ENCODE results near the gene ST3GAL6.

The ST3GAL6 gene

GRCh38 chr3:98784666-98785600 is 21.8 kb downstream of the ST3GAL6 start:
- no peak for TF ChIP-seq CTCF (IDR thresholded peaks at IDR 0.05; ENCODE audit: poor library complexity, severe bottlenecking)
- no peaks in the 10 kb centered on the region for H3K36me3 ChIP-seq (ENCODE audit: low read depth)
- peak overlapping the region; percentile 49 for H3K27ac ChIP-seq (ENCODE audit: poor library complexity, severe bottlenecking)
- no peak for DNase-seq (ENCODE audit: low spot score)
- peaks cover 13% of the 10 kb centered on the region for H3K4me1 ChIP-seq (ENCODE audit: insufficient read depth, poor library complexity, severe bottlenecking)
- peak; percentile 92 for ATAC-seq (ENCODE audit: low read depth)
- H3K27me3 ChIP-seq (ENCODE audit: insufficient read depth, poor library complexity, severe bottlenecking), result no peaks in the 10 kb centered on the region
- H3K9me3 ChIP-seq (ENCODE audit: severe bottlenecking), result no peaks in the 10 kb centered on the region
- no peak overlapping the region for H3K4me3 ChIP-seq (ENCODE audit: severe bottlenecking)

DNA sequence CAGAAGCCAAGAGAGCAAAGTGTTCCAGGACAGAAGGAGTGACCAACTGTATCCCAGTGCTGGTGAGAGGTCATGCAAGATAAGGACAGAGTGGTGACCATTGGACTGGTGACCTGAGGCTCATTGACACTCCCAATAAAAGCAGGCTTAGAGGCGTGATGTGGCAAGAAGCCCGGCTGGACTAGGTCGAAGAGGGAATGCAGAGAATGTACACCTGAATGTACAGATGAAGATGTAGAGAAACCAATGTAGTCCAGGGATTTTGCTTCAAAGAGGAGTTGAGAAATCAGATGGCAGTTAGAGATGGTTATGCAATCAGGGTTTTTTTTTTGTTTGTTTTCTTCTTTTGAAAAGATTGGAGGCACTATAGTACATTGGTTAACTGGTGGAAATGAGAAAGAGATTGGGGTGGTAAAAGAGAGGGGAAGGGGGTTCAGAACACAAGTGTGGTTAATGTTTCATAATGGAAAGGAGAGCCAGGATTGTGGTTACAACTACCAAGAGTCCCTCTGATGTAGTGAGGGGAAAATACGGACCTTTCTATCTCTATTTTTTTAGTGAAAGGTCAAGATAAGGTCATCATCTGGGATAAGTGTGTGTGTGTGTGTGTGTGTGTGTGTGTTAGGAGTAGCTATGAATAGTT is 23.3 kb downstream of the ST3GAL6 start:
- no peak overlapping the region for H3K4me3 ChIP-seq (ENCODE audit: severe bottlenecking)
- H3K36me3 ChIP-seq (ENCODE audit: low read depth), result no peaks in the 10 kb centered on the region
- peaks cover 13% of the 10 kb centered on the region for H3K4me1 ChIP-seq (ENCODE audit: insufficient read depth, poor library complexity, severe bottlenecking)
- no peak for TF ChIP-seq CTCF (IDR thresholded peaks at IDR 0.05; ENCODE audit: poor library complexity, severe bottlenecking)
- no peaks in the 10 kb centered on the region for H3K9me3 ChIP-seq (ENCODE audit: severe bottlenecking)
- ATAC-seq (ENCODE audit: low read depth), result no peak
- H3K27ac ChIP-seq (ENCODE audit: poor library complexity, severe bottlenecking), result no peak overlapping the region
- H3K27me3 ChIP-seq (ENCODE audit: insufficient read depth, poor library complexity, severe bottlenecking), result no peaks in the 10 kb centered on the region
- DNase-seq (ENCODE audit: low spot score), result no peak

GRCh38 chr3:98787181-98787580 is 24.0 kb downstream of the ST3GAL6 start:
- Histone ChIP-seq H3K4me1 (ENCODE audit: insufficient read depth, poor library complexity, severe bottlenecking) (peaks cover 13% of the 10 kb centered on the region), H3K9me3 (ENCODE audit: severe bottlenecking) (no peaks in the 10 kb centered on the region), H3K27ac (ENCODE audit: poor library complexity, severe bottlenecking) (no peak overlapping the region), H3K36me3 (ENCODE audit: low read depth) (no peaks in the 10 kb centered on the region), H3K4me3 (ENCODE audit: severe bottlenecking) (no peak overlapping the region), H3K27me3 (ENCODE audit: insufficient read depth, poor library complexity, severe bottlenecking) (no peaks in the 10 kb centered on the region)
- ATAC-seq (ENCODE audit: low read depth), result no peak
- no peak for TF ChIP-seq CTCF (IDR thresholded peaks at IDR 0.05; ENCODE audit: poor library complexity, severe bottlenecking)
- DNase-seq (ENCODE audit: low spot score), result no peak

GRCh38 chr3:98788651-98789050 is 25.5 kb downstream of the ST3GAL6 start:
- Histone ChIP-seq H3K9me3 (ENCODE audit: severe bottlenecking) (no peaks in the 10 kb centered on the region), H3K27ac (ENCODE audit: poor library complexity, severe bottlenecking) (no peak overlapping the region), H3K27me3 (ENCODE audit: insufficient read depth, poor library complexity, severe bottlenecking) (no peaks in the 10 kb centered on the region), H3K4me1 (ENCODE audit: insufficient read depth, poor library complexity, severe bottlenecking) (peaks cover 13% of the 10 kb centered on the region), H3K36me3 (ENCODE audit: low read depth) (no peaks in the 10 kb centered on the region), H3K4me3 (ENCODE audit: severe bottlenecking) (no peak overlapping the region)
- no peak for TF ChIP-seq CTCF (IDR thresholded peaks at IDR 0.05; ENCODE audit: poor library complexity, severe bottlenecking)
- DNase-seq (ENCODE audit: low spot score) (no peak), ATAC-seq (ENCODE audit: low read depth) (no peak)

Data from RWPE2 (cell line).